ENCODE results near the gene EFNA5. TPM values are rescaled to one million over a fixed set of nuclear protein-coding genes. Genes with fewer than 3 reads are reported as not detected.

Gene EFNA5
- total RNA-seq, 3 donors from 2014 or later (not counting 1 experiment from before 2014, with no cell fraction given): 2.2 to 8.1 (median 4.3) TPM

- Histone ChIP-seq H3K27me3 (ENCODE audit: control insufficient read depth, insufficient read depth, low read length) (no peaks in the 10 kb centered on the region), H3K27ac (ENCODE audit: low read length) (no peak overlapping the region), H3K4me3 (ENCODE audit: low read length) (no peak overlapping the region), H3K9me3 (ENCODE audit: control insufficient read depth, insufficient read depth, low read length) (no peaks in the 10 kb centered on the region), H3K36me3 (ENCODE audit: control insufficient read depth, insufficient read depth, low read length) (no peaks in the 10 kb centered on the region), H3K4me1 (ENCODE audit: control insufficient read depth, insufficient read depth, low read length) (peaks cover 14% of the 10 kb centered on the region)
- H3K27ac Mint-ChIP-seq: no peak overlapping the region
- 90% methylated on average over 5 of the region's 7 CpGs for WGBS (ENCODE audit: insufficient coverage)
- no peak for ATAC-seq
- no peaks in the 10 kb centered on the region for H3K36me3 Mint-ChIP-seq
- intact Hi-C loops (cut with micrococcal nuclease): no loop called here
- no peak for TF ChIP-seq CTCF (IDR thresholded peaks at IDR 0.05)
- no peak for DNase-seq
- H3K9me3 Mint-ChIP-seq: no peaks in the 10 kb centered on the region
- no peak overlapping the region for H3K4me3 Mint-ChIP-seq
- H3K27me3 Mint-ChIP-seq (ENCODE audit: low read depth in 2 of 2): peaks cover 0 to 3% of the 10 kb centered on the region in 2 donors
- peaks cover 23 to 33% of the 10 kb centered on the region in 2 donors for H3K4me1 Mint-ChIP-seq
These were observed 127.9 kb downstream of the EFNA5 start for GRCh38 chr5:107542831-107543231.

GRCh38 chr5:107542428-107542827 lies 128.3 kb downstream of the EFNA5 start:
- Histone ChIP-seq H3K27me3 (ENCODE audit: control insufficient read depth, insufficient read depth, low read length) (no peaks in the 10 kb centered on the region), H3K4me1 (ENCODE audit: control insufficient read depth, insufficient read depth, low read length) (peaks cover 14% of the 10 kb centered on the region), H3K27ac (ENCODE audit: low read length) (no peak overlapping the region), H3K4me3 (ENCODE audit: low read length) (no peak overlapping the region), H3K36me3 (ENCODE audit: control insufficient read depth, insufficient read depth, low read length) (no peaks in the 10 kb centered on the region), H3K9me3 (ENCODE audit: control insufficient read depth, insufficient read depth, low read length) (no peaks in the 10 kb centered on the region)
- Mint-ChIP-seq H3K4me3 (no peak overlapping the region), H3K27me3 (ENCODE audit: low read depth in 2 of 2) (peaks cover 0 to 3% of the 10 kb centered on the region in 2 donors), H3K9me3 (no peaks in the 10 kb centered on the region), H3K4me1 (peaks cover 23 to 33% of the 10 kb centered on the region in 2 donors), H3K27ac (no peak overlapping the region), H3K36me3 (no peaks in the 10 kb centered on the region)
- WGBS (ENCODE audit: insufficient coverage): 29% methylated on average over 3 of the region's 4 CpGs
- ATAC-seq: no peak
- intact Hi-C loops (cut with micrococcal nuclease): no loop called here
- no peak for DNase-seq
- no peak for TF ChIP-seq CTCF (IDR thresholded peaks at IDR 0.05)

GRCh38 chr5:107541400-107541799 lies 129.3 kb downstream of the EFNA5 start:
- no peak for ATAC-seq

More at GRCh38 chr5:107541400-107541799, 129.3 kb downstream of the EFNA5 start:
- no peaks in the 10 kb centered on the region for H3K9me3 Mint-ChIP-seq
- no peak for TF ChIP-seq CTCF (IDR thresholded peaks at IDR 0.05)
- H3K36me3 Mint-ChIP-seq: no peaks in the 10 kb centered on the region
- no peaks in the 10 kb centered on the region for H3K36me3 ChIP-seq (ENCODE audit: control insufficient read depth, insufficient read depth, low read length)
- no peak overlapping the region for H3K4me3 Mint-ChIP-seq
- no peak overlapping the region for H3K27ac Mint-ChIP-seq
- H3K9me3 ChIP-seq (ENCODE audit: control insufficient read depth, insufficient read depth, low read length): no peaks in the 10 kb centered on the region
- no peak for DNase-seq
- H3K27me3 Mint-ChIP-seq (ENCODE audit: low read depth in 2 of 2): peaks cover 0 to 3% of the 10 kb centered on the region in 2 donors
- intact Hi-C loops (cut with micrococcal nuclease): no loop called here
- no CpG with 5 or more reads among the region's 1 CpG for WGBS (ENCODE audit: insufficient coverage)
- H3K27me3 ChIP-seq (ENCODE audit: control insufficient read depth, insufficient read depth, low read length): no peaks in the 10 kb centered on the region
- H3K4me1 ChIP-seq (ENCODE audit: control insufficient read depth, insufficient read depth, low read length): peaks cover 14% of the 10 kb centered on the region
- peaks cover 23 to 33% of the 10 kb centered on the region in 2 donors for H3K4me1 Mint-ChIP-seq
- no peak overlapping the region for H3K27ac ChIP-seq (ENCODE audit: low read length)
- no peak overlapping the region for H3K4me3 ChIP-seq (ENCODE audit: low read length)

Measured in natural killer cell (primary cell).